Central memory CD8-positive, alpha-beta T cell (primary cell): Measurements from ENCODE around the gene LRRC40.
"Not testable (repeated sequence)": the region's sequence is repeated elsewhere in the genome, so short reads cannot be mapped to it uniquely, and the experiment has no call there.

ENCODE experiments used
- ATAC-seq: fragments of 150-1000 bp; cut with Tn5 transposase; replicated peaks from 2 replicates; pipeline ENCODE4 v1.10.0; 2022; ENCODE audit warnings: mild to moderate bottlenecking, moderate FRiP score, moderate number of reproducible peaks; ENCODE audit not compliant: poor library complexity, severe bottlenecking; ENCODE audit errors: extremely low read depth
- DNase-seq, 2 donors: peaks; one replicate each; pipeline ENCODE4 v3.0.0; 2021; ENCODE audit warnings: low spot score in 2 of 2
- H3K27ac Mint-ChIP-seq: one replicate; pipeline ENCODE4 v1.8.0; 2022; ENCODE audit warnings: low read depth, mild to moderate bottlenecking, moderate library complexity, mixed read lengths
- H3K27me3 Mint-ChIP-seq: one replicate; pipeline ENCODE4 v1.8.0; 2022; ENCODE audit warnings: mixed read lengths
- H3K36me3 Mint-ChIP-seq: one replicate; pipeline ENCODE4 v1.8.0; 2022; ENCODE audit warnings: mild to moderate bottlenecking, moderate library complexity, mixed read lengths; ENCODE audit not compliant: insufficient read depth
- H3K4me1 Mint-ChIP-seq: one replicate; pipeline ENCODE4 v1.8.0; 2022; ENCODE audit warnings: mixed read lengths
- H3K4me3 Mint-ChIP-seq: one replicate; pipeline ENCODE4 v1.8.0; 2022; ENCODE audit warnings: mild to moderate bottlenecking, moderate library complexity, mixed read lengths
- H3K9me3 Mint-ChIP-seq: one replicate; pipeline ENCODE4 v1.8.0; 2022; ENCODE audit warnings: mixed read lengths

The LRRC40 gene

DNA sequence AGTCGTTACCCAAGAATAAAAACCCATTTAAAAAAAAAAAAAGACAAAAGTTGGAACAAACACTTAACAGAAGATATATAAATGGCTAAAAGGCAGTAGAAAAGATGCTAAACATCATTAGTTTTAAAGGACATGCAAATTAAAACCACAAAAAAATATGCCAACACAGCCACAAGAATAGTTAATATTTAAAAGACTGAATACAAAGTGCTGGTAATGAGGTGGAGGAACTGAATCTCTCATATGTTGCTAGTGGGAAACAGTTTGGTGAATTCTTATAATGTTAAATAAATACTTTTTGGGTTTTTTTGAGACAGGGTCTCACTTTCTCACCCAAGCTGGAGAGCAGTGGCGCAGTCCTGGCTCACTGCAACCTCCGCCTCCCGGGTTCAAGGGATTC is 10.0 kb downstream of the LRRC40 start:
- no peaks in the 10 kb centered on the region for H3K27me3 Mint-ChIP-seq
- H3K27ac Mint-ChIP-seq: no peak overlapping the region
- no peaks in the 10 kb centered on the region for H3K9me3 Mint-ChIP-seq
- peaks cover 4% of the 10 kb centered on the region for H3K36me3 Mint-ChIP-seq
- DNase-seq: no peak
- peaks cover 14% of the 10 kb centered on the region for H3K4me1 Mint-ChIP-seq
- ATAC-seq: no peak
- no peak overlapping the region for H3K4me3 Mint-ChIP-seq

GRCh38 chr1:70194601-70195000 is 10.8 kb downstream of the LRRC40 start:
- H3K9me3 Mint-ChIP-seq: no peaks in the 10 kb centered on the region
- DNase-seq: no peak
- no peak overlapping the region for H3K27ac Mint-ChIP-seq
- no peak overlapping the region for H3K4me3 Mint-ChIP-seq
- H3K36me3 Mint-ChIP-seq: peaks cover 4% of the 10 kb centered on the region
- H3K4me1 Mint-ChIP-seq: peaks cover 14% of the 10 kb centered on the region
- no peaks in the 10 kb centered on the region for H3K27me3 Mint-ChIP-seq
- ATAC-seq: no peak

GRCh38 chr1:70192446-70192845 is 12.9 kb downstream of the LRRC40 start:
- H3K27ac Mint-ChIP-seq, H3K4me3 Mint-ChIP-seq, DNase-seq, H3K4me1 Mint-ChIP-seq, ATAC-seq, H3K9me3 Mint-ChIP-seq, H3K27me3 Mint-ChIP-seq, H3K36me3 Mint-ChIP-seq: not testable (repeated sequence)

- Mint-ChIP-seq H3K9me3 (no peaks in the 10 kb centered on the region), H3K4me3 (no peak overlapping the region), H3K27ac (no peak overlapping the region), H3K27me3 (no peaks in the 10 kb centered on the region), H3K4me1 (peaks cover 8% of the 10 kb centered on the region), H3K36me3 (peaks cover 6% of the 10 kb centered on the region)
- no peak for ATAC-seq
- no peak for DNase-seq
These were observed 15.2 kb downstream of the LRRC40 start for GRCh38 chr1:70190180-70190579.

GRCh38 chr1:70188522-70188921 is 16.9 kb downstream of the LRRC40 start:
- ATAC-seq: no peak
- no peak for DNase-seq
- Mint-ChIP-seq H3K4me3 (no peak overlapping the region), H3K36me3 (peaks cover 11% of the 10 kb centered on the region), H3K27me3 (no peaks in the 10 kb centered on the region), H3K4me1 (peaks cover 8% of the 10 kb centered on the region), H3K27ac (no peak overlapping the region), H3K9me3 (no peaks in the 10 kb centered on the region)

GRCh38 chr1:70185181-70185580 is 20.2 kb downstream of the LRRC40 start:
- H3K27ac Mint-ChIP-seq, H3K4me1 Mint-ChIP-seq, DNase-seq, ATAC-seq, H3K27me3 Mint-ChIP-seq, H3K4me3 Mint-ChIP-seq, H3K9me3 Mint-ChIP-seq: not testable (repeated sequence)
- H3K36me3 Mint-ChIP-seq: peaks cover 13% of the 10 kb centered on the region

GRCh38 chr1:70171512-70171911 is 33.9 kb downstream of the LRRC40 start:
- H3K4me1 Mint-ChIP-seq: no peaks in the 10 kb centered on the region
- no peak for DNase-seq
- H3K27ac Mint-ChIP-seq: no peak overlapping the region
- H3K9me3 Mint-ChIP-seq: no peaks in the 10 kb centered on the region
- peaks cover 25% of the 10 kb centered on the region for H3K36me3 Mint-ChIP-seq
- ATAC-seq: no peak
- H3K27me3 Mint-ChIP-seq: no peaks in the 10 kb centered on the region
- H3K4me3 Mint-ChIP-seq: no peak overlapping the region

DNA sequence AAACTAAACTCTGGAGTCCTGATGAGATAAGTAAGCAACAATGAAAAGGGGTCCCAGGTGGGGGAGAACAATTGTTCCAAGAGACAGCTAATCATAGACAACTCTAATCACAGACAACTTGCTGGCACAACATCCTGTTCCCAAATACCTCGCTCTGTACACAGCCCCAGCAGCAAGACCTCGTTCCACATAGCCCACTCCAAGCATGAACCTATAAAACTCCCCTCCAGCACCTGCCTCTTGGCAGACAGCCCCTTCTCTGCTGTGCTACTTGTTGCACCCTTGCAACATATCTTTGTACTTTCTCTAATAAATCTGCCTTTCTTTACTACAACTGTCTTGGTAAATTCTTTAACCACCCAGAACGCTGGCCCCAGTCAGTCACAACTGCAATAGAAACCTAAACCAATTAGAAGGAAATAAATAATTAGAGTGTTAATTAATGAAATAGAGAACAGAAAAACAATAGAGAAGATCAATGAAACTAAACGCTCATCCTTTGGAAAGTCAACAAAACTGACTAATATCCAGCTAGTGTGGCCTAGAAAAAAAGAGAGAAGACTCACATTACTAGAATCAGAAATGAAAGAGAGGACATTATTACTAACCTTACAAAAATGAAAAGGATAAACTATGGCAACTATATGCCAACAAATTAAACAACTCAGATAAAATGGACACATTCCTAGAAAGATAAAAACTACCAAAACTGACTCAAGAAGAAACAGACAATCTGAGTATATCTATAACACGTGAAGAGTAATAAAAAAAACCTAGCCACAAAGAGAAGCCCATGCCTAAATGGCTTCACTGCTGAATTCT is 36.1 kb downstream of the LRRC40 start:
- no peak for DNase-seq
- H3K27me3 Mint-ChIP-seq: no peaks in the 10 kb centered on the region
- H3K9me3 Mint-ChIP-seq: no peaks in the 10 kb centered on the region
- H3K4me3 Mint-ChIP-seq: no peak overlapping the region
- H3K36me3 Mint-ChIP-seq: peaks cover 19% of the 10 kb centered on the region
- no peaks in the 10 kb centered on the region for H3K4me1 Mint-ChIP-seq
- ATAC-seq: no peak
- no peak overlapping the region for H3K27ac Mint-ChIP-seq

DNA sequence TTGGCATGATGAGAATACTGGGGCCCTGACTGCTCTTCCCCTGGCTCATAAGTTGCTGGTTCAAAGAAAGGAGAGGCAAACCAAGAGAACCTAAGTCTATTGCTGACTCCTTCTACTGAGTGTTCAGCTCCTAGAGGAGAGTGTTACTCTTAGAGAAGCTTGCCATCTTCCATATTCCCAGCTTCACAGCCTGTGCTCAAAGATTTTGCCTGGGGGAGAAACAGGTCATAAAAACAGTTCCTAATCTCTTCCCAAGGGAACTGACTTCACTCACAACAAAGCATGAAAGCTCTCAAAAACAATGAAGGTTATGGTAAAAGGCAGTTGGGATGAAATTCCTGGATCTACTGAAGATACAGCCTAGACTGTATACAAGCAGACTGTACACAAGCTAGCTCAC is 37.1 kb downstream of the LRRC40 start:
- no peak for ATAC-seq

GRCh38 chr1:70164350-70164749 is 41.0 kb downstream of the LRRC40 start:
- ATAC-seq: no peak
- Mint-ChIP-seq H3K4me1 (no peaks in the 10 kb centered on the region), H3K27ac (no peak overlapping the region), H3K4me3 (no peak overlapping the region), H3K9me3 (no peaks in the 10 kb centered on the region), H3K36me3 (peaks cover 11% of the 10 kb centered on the region), H3K27me3 (no peaks in the 10 kb centered on the region)
- no peak for DNase-seq

More for the DNA sequence above, 37.1 kb downstream of the LRRC40 start:
- Mint-ChIP-seq H3K27me3 (no peaks in the 10 kb centered on the region), H3K27ac (no peak overlapping the region), H3K4me1 (no peaks in the 10 kb centered on the region), H3K4me3 (no peak overlapping the region), H3K9me3 (no peaks in the 10 kb centered on the region), H3K36me3 (peaks cover 16% of the 10 kb centered on the region)
- DNase-seq: no peak

- DNase-seq (no peak), ATAC-seq (no peak)
- Mint-ChIP-seq H3K9me3 (no peaks in the 10 kb centered on the region), H3K27me3 (no peaks in the 10 kb centered on the region), H3K4me3 (no peak overlapping the region), H3K27ac (no peak overlapping the region), H3K36me3 (peaks cover 9% of the 10 kb centered on the region), H3K4me1 (no peaks in the 10 kb centered on the region)
These were observed 48.8 kb downstream of the LRRC40 start for GRCh38 chr1:70156529-70157120.

- H3K4me3 Mint-ChIP-seq: no peak overlapping the region
- no peak for ATAC-seq
- H3K9me3 Mint-ChIP-seq: no peaks in the 10 kb centered on the region
- no peak overlapping the region for H3K27ac Mint-ChIP-seq
- H3K36me3 Mint-ChIP-seq: peaks cover 8% of the 10 kb centered on the region
- no peaks in the 10 kb centered on the region for H3K4me1 Mint-ChIP-seq
- DNase-seq: no peak
- no peaks in the 10 kb centered on the region for H3K27me3 Mint-ChIP-seq
These were observed 51.6 kb downstream of the LRRC40 start for GRCh38 chr1:70153739-70154138.

- H3K4me3 Mint-ChIP-seq: no peak overlapping the region
- H3K27me3 Mint-ChIP-seq: no peaks in the 10 kb centered on the region
- H3K4me1 Mint-ChIP-seq: no peaks in the 10 kb centered on the region
- peaks cover 18% of the 10 kb centered on the region for H3K36me3 Mint-ChIP-seq
- no peaks in the 10 kb centered on the region for H3K9me3 Mint-ChIP-seq
- DNase-seq (no peak), ATAC-seq (no peak)
- H3K27ac Mint-ChIP-seq: peak overlapping the region; percentile 5
These were observed 54.9 kb downstream of the LRRC40 start for GRCh38 chr1:70150444-70150843.
